ENCODE measurements around the gene TVP23B.
"Not testable (repeated sequence)": the region's sequence is repeated elsewhere in the genome, so short reads cannot be mapped to it uniquely, and the experiment has no call there.

The TVP23B gene

DNA sequence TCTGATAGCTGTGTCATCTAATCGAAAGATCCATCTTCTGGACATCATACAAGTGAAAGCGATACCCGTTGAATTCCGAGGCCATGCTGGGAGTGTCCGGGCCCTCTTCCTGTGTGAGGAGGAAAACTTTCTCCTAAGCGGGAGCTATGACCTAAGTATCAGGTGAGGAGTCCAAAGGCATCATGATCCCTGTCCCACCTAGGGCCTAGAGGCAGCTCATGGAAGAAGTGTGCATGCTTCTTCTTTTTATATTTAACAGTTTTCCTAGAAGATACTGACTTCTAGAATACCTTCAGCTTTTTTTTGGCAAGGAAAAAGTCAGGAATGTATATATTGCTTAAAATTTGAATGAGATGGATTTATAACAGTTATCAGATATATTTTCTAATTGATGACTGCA, 22.6 kb upstream of the TVP23B start:
- not testable (repeated sequence) for H3K27ac Mint-ChIP-seq; H3K9me3 Mint-ChIP-seq; H3K4me1 Mint-ChIP-seq; H3K36me3 Mint-ChIP-seq (ENCODE audit: low read depth); H3K4me3 Mint-ChIP-seq; DNase-seq; H3K27me3 Mint-ChIP-seq (ENCODE audit: low read depth, poor library complexity)

DNA sequence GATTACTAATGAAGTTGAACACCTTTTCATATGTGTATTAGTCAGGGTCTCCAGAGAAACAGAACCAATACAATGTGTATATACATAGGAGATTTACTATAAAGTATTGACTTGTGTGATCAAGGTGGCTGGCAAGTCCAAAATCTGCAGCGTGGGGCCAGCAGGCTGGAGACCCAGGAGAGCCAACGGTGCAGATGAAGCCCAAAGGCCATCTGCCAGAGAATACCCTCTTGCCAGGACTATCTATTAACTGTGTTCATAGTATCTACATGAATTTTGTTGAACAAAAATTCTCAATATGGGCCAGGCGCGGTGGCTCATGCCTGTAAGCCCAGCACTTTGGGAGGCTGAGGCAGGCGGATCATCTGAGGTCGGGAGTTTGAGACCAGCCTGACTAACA, 20.8 kb upstream of the TVP23B start:
- H3K9me3 Mint-ChIP-seq; H3K4me1 Mint-ChIP-seq; H3K27ac Mint-ChIP-seq; DNase-seq; H3K36me3 Mint-ChIP-seq (ENCODE audit: low read depth); H3K4me3 Mint-ChIP-seq; H3K27me3 Mint-ChIP-seq (ENCODE audit: low read depth, poor library complexity): not testable (repeated sequence)

DNA sequence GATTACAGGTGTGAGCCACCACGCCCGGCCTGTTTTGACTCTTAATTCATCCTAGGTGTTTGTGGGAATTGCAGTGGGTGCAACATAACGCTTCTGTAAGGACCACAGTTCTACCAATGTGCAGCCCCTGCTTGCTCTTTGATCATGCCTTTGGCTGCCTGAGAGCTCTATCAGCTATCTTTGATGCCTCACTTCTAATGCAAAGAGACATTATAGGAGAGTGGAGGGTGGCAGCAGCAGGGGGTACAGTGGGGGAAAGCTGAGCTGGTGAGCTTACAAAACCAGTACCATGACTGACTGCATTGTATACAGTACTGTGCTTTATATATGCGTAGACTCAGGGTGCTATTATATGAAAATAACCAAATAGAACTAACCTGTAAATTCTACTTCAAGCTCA, 10.4 kb upstream of the TVP23B start:
- H3K27ac Mint-ChIP-seq = peak overlapping the region; percentile 19
- not testable (repeated sequence) for DNase-seq; H3K27me3 Mint-ChIP-seq (ENCODE audit: low read depth, poor library complexity); H3K9me3 Mint-ChIP-seq; H3K36me3 Mint-ChIP-seq (ENCODE audit: low read depth); H3K4me3 Mint-ChIP-seq
- peaks cover 32% of the 10 kb centered on the region for H3K4me1 Mint-ChIP-seq

DNA sequence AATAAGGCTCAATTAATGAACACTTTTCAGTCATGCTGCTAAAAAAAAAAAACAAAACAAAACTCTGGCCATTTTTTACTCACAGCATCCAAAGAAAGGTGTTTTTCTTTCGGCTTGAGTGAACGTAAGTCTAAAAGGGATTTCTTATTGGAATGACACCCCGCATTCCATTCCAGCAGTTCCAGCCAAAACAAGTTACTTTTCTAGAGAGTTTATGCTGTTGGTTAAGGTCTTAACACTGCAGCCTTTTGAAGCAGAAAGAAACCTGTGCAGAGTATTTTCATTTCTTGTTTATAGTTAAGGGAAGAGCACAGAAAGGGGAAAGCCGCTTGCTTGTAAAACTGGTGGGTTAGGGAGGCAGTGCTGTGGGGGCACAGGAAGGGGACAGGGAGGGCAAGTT, 9.9 kb upstream of the TVP23B start:
- H3K27ac Mint-ChIP-seq = peak overlapping the region; percentile 89
- H3K36me3 Mint-ChIP-seq (ENCODE audit: low read depth) = not testable (repeated sequence)

DNA sequence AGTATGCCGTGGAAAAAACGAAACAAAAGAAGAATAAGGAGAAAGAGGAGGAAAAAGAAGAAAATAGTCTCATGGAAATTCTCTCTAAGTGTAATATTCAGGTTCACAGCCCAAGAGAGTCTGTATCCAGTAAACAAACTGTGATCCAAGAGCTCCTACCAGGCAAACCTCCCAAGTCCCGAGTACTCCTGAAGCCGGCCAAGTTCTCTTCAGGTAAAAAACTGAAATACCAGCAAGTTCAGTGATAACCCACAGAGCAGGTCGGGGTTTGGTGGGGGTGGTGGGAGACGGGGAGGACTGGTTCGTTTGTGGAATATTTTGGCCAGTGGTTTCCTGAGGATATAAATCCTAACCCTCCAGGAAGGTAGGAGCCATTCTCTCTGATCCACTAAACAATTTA, 8.5 kb upstream of the TVP23B start:
- TF ChIP-seq, protein P1, sequence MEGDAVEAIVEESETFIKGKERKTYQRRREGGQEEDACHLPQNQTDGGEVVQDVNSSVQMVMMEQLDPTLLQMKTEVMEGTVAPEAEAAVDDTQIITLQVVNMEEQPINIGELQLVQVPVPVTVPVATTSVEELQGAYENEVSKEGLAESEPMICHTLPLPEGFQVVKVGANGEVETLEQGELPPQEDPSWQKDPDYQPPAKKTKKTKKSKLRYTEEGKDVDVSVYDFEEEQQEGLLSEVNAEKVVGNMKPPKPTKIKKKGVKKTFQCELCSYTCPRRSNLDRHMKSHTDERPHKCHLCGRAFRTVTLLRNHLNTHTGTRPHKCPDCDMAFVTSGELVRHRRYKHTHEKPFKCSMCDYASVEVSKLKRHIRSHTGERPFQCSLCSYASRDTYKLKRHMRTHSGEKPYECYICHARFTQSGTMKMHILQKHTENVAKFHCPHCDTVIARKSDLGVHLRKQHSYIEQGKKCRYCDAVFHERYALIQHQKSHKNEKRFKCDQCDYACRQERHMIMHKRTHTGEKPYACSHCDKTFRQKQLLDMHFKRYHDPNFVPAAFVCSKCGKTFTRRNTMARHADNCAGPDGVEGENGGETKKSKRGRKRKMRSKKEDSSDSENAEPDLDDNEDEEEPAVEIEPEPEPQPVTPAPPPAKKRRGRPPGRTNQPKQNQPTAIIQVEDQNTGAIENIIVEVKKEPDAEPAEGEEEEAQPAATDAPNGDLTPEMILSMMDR (IDR thresholded peaks at IDR 0.05) = no peak
- Mint-ChIP-seq H3K36me3 (ENCODE audit: low read depth) (no peaks in the 10 kb centered on the region), H3K27ac (peak overlapping the region; percentile 30), H3K4me1 (peaks cover 32% of the 10 kb centered on the region), H3K9me3 (no peaks in the 10 kb centered on the region), H3K27me3 (ENCODE audit: low read depth, poor library complexity) (peaks cover 7% of the 10 kb centered on the region), H3K4me3 (no peak overlapping the region)
- DNase-seq = no peak

More for the DNA sequence above, 9.9 kb upstream of the TVP23B start:
- peaks cover 32% of the 10 kb centered on the region for H3K4me1 Mint-ChIP-seq
- DNase-seq; H3K4me3 Mint-ChIP-seq; H3K9me3 Mint-ChIP-seq; H3K27me3 Mint-ChIP-seq (ENCODE audit: low read depth, poor library complexity): not testable (repeated sequence)

DNA sequence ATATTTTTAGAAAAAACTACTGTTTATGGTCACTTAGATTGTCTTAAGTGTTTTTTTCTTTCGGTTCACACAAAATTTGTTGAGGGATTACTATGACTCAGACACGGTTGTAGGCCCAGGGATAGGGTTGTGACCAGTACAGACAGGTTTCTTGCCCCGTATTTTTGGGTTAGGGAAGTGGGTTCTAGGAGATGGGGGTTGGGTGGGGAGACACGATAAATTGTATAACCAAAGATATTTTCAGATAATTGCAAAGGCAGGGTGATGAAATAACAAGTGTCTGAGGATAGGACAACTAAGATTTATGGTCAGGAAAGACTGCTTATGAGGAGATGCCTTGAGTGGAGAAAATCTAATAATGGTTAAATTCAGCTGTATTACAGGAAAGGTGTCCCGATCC, 822 bp downstream of the TVP23B start:
- not testable (repeated sequence) for DNase-seq; H3K27me3 Mint-ChIP-seq (ENCODE audit: low read depth, poor library complexity); H3K27ac Mint-ChIP-seq; H3K9me3 Mint-ChIP-seq
- H3K4me1 Mint-ChIP-seq = peaks cover 28% of the 10 kb centered on the region
- H3K4me3 Mint-ChIP-seq = peak overlapping the region; percentile 81
- H3K36me3 Mint-ChIP-seq (ENCODE audit: low read depth) = peaks cover 20% of the 10 kb centered on the region

DNA sequence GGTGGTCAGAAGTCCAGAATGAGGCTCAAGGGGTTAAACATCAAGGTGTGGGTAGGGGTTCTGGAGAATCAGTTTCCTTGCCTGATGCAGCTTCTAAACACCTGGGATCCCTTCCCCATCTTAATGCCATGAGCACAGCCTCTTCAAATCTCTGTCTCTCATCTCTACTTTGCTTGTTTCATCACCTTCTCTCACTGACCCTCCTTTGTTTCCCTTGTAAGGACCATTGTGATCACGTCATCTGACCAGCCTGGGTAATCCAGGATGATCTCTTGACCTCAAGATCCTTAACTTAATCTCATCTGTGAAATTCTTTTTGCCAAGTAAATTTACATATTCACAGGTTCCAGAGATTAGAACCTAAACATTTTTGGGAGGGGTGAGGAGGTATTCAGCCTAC, 5.0 kb downstream of the TVP23B start:
- H3K4me3 Mint-ChIP-seq; H3K27me3 Mint-ChIP-seq (ENCODE audit: low read depth, poor library complexity); H3K9me3 Mint-ChIP-seq; DNase-seq: not testable (repeated sequence)
- Mint-ChIP-seq H3K4me1 (peaks cover 36% of the 10 kb centered on the region), H3K36me3 (ENCODE audit: low read depth) (peaks cover 42% of the 10 kb centered on the region), H3K27ac (peak overlapping the region; percentile 88)

DNA sequence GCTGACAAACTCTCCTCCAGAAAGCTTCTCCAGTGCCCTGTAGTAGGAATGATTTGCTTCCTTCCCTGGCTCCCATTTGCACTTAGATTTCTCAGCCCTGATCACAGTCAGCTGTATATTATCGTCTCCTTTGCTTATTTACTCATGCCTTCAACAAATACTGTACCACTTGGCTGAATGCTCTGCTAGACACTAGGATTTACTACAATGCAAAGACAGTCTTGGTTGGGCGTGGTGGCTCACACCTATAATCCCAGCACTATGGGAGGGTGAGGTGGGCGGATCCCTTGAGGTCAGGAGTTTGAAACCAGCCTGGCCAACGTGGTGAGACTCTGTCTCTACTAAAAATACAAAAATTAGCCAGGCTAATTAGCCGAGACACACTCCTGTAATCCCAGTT, 5.9 kb downstream of the TVP23B start:
- H3K9me3 Mint-ChIP-seq = not testable (repeated sequence)

DNA sequence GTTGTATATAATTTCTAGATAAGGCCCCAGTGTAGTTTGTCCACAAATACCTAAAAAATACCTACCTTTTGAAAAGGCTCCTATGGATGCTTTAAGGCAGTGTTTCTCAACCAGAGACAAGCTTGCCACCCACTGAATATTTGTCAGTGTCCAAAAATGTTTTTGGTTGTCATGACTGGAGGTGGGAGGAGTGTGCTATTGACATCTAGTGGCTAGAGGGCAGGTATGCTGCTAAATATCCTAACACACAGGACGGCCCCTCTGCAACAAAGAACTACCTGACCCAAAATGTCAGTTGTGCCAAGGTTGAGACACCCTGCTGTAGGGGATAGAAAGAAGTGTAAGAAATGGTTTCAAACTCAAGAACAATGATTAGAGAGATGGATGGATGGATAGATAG, 10.4 kb downstream of the TVP23B start:
- not testable (repeated sequence) for H3K27ac Mint-ChIP-seq; DNase-seq; H3K4me3 Mint-ChIP-seq; H3K27me3 Mint-ChIP-seq (ENCODE audit: low read depth, poor library complexity); H3K9me3 Mint-ChIP-seq
- Mint-ChIP-seq H3K4me1 (peaks cover 31% of the 10 kb centered on the region), H3K36me3 (ENCODE audit: low read depth) (peaks cover 32% of the 10 kb centered on the region)

More for the DNA sequence above, 5.9 kb downstream of the TVP23B start:
- Mint-ChIP-seq H3K4me1 (peaks cover 36% of the 10 kb centered on the region), H3K36me3 (ENCODE audit: low read depth) (peaks cover 42% of the 10 kb centered on the region)
- DNase-seq; H3K27ac Mint-ChIP-seq; H3K4me3 Mint-ChIP-seq; H3K27me3 Mint-ChIP-seq (ENCODE audit: low read depth, poor library complexity): not testable (repeated sequence)

DNA sequence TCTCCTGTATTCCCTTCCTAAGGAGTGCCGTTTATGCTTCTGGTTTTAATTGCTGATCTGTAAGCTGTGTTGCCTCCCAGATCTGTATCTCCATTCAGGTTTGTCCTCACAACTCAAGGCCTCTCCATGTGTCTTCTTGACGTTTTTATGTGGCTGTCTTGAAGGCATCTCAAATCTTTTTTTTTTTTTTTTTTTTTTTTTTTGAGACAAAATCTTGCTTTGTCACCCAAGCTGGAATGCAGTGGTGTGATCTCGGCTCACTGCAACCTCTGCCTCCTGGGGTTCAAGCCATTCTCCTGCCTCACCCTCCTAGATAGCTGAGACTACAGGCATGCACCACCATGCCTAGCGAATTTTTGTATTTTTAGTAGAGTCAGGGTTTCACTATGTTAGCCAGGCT, 13.9 kb downstream of the TVP23B start:
- Mint-ChIP-seq H3K36me3 (ENCODE audit: low read depth) (peaks cover 37% of the 10 kb centered on the region), H3K4me1 (peaks cover 19% of the 10 kb centered on the region), H3K27ac (peak overlapping the region; percentile 68)
- H3K9me3 Mint-ChIP-seq; DNase-seq; H3K4me3 Mint-ChIP-seq; H3K27me3 Mint-ChIP-seq (ENCODE audit: low read depth, poor library complexity): not testable (repeated sequence)

DNA sequence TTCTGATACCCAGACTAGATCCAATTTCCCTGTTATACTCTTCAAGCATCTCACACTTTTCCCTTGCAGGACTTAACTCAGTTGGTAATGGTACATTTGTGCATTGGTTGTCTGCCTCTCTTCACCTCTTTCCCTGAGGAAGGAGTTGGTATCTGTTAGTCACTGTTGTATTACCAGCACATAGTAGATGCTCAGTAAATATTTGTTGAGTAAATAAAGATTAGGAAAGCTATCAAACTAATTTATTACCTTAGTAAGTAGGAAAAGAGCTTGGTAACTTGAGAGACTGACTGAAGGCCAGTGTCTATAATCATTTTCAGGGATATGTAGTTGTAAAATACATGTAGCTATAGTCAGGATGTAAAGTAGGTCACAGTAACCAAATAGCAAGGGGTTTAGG, 15.9 kb downstream of the TVP23B start:
- Mint-ChIP-seq H3K36me3 (ENCODE audit: low read depth) (peaks cover 43% of the 10 kb centered on the region), H3K4me1 (peaks cover 19% of the 10 kb centered on the region)
- H3K9me3 Mint-ChIP-seq; H3K27ac Mint-ChIP-seq; H3K27me3 Mint-ChIP-seq (ENCODE audit: low read depth, poor library complexity); H3K4me3 Mint-ChIP-seq; DNase-seq: not testable (repeated sequence)

DNA sequence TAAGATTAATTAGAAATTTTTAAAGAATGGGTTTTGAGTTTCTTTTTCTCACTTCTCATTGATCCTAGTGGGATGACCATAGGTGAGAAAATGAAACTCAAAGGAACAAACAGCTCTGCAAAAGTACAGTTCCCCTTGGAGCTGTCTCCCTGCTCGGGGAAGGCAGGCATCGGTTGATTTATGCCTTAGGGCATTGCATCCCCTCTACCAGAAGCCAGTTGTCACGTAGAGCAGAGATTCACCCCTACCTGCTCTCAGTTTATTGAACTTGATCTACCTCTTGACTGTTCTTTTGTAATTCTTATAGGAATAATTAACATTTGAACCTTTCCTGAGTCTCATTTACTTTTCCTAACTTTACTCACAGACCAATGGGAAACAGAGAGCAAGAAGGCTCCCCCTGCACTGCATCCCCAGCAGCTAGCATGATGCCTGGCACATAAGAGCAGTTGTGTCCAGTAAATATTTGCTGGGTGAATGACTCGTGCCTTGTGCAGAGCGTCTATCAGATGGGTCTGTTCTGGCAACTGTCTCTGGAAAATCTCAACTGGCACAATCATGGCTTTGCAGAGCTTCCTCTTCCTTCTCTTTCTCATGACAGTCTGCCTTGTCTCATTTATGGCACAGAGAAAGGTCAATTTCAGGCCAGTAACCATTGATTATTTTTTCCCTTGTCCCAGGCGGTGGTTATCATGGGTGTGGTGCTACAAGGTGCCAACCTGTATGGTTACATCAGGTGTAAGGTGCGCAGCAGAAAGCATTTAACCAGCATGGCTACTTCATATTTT, 22.7 kb downstream of the TVP23B start:
- not testable (repeated sequence) for H3K4me3 Mint-ChIP-seq; H3K27me3 Mint-ChIP-seq (ENCODE audit: low read depth, poor library complexity)
- H3K36me3 Mint-ChIP-seq (ENCODE audit: low read depth) = peaks cover 50% of the 10 kb centered on the region

DNA sequence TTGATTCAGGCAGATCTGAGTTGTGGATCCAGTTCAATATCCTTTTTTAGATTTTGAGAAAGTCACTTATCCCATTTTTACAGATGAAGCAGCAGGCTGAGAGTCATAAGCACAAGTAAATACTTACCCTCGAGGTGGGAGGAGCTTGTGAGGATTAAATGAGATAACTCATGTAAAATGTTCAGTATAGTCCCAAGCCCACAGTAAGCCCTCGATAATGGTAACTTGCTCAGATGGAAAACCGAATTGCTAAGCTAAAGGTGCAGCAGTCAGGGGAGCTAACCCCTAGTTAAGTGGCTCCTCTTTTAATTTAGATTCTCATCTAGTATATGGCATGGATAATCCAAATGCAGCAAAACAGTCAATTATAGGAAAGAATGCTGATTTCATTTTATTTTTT, 34.9 kb downstream of the TVP23B start:
- not testable (repeated sequence) for H3K4me1 Mint-ChIP-seq; H3K27me3 Mint-ChIP-seq (ENCODE audit: low read depth, poor library complexity); H3K4me3 Mint-ChIP-seq; H3K36me3 Mint-ChIP-seq (ENCODE audit: low read depth); H3K27ac Mint-ChIP-seq; DNase-seq
- peaks cover 14% of the 10 kb centered on the region for H3K9me3 Mint-ChIP-seq

More for the DNA sequence above, 22.7 kb downstream of the TVP23B start:
- H3K4me1 Mint-ChIP-seq, DNase-seq, H3K9me3 Mint-ChIP-seq, H3K27ac Mint-ChIP-seq: not testable (repeated sequence)

All from nephron progenitor cell (in vitro differentiated cells).